NB4 (cell line): Measurements from ENCODE around the gene SREBF1.

Source experiments
- DNase-seq: peaks from one replicate; pipeline ENCODE4 v3.0.0; 2010; ENCODE audit warnings: low read depth
- H3K4me3 ChIP-seq: one replicate; pipeline ENCODE4 v1.5.1; 2011; ENCODE audit warnings: mild to moderate bottlenecking, low read depth, low read length, moderate library complexity
- MYC ChIP-seq: IDR thresholded peaks from 2 replicates; pipeline ENCODE4 v1.6.1; 2011; ENCODE audit warnings: low read depth, low read length
- POLR2A ChIP-seq: IDR thresholded peaks from 2 replicates; pipeline ENCODE4 v1.6.1; 2011; ENCODE audit warnings: mild to moderate bottlenecking; ENCODE audit not compliant: insufficient read length; ENCODE audit errors: extremely low read depth
- TF ChIP-seq, protein P1 (sequence below): IDR thresholded peaks from one replicate; pipeline ENCODE4 v1.5.1; 2012; ENCODE audit warnings: low read depth, low read length
- TF ChIP-seq, protein P2 (sequence below): IDR thresholded peaks from 2 replicates; pipeline ENCODE4 v1.6.1; 2011; ENCODE audit warnings: low read depth, low read length

The SREBF1 gene

DNA sequence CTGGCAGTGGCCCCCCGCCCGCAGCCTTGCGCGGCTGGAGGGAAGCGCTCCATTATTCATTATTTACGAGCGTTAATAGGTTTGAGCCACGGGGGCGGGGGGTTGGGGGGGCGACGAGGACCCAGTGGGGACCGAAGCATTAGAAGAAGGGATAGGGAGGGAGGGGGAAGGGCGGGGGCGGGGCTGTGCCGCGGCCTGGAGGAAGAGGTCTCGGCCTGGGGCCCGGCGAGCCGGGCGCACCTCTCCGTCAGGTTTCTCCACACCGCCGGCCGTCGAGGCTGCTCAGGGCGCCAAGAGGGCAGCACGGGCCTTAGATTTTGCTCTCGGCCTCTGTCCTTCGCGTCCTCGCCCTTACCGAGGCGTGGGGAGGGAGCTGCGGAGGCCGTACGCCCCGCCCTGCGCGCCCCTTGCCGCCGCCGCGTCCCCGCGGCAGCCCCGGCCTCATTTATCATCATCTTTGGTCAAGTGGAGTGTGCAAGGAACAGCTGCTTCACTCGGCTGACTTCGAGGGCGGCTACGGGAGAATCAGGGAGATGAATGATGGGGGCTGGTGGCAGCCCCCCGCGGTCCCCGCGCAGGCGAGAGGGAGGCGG is 54.2 kb downstream of the SREBF1 start:
- H3K4me3 ChIP-seq: peak overlapping the region; percentile 21
- TF ChIP-seq, protein P1, sequence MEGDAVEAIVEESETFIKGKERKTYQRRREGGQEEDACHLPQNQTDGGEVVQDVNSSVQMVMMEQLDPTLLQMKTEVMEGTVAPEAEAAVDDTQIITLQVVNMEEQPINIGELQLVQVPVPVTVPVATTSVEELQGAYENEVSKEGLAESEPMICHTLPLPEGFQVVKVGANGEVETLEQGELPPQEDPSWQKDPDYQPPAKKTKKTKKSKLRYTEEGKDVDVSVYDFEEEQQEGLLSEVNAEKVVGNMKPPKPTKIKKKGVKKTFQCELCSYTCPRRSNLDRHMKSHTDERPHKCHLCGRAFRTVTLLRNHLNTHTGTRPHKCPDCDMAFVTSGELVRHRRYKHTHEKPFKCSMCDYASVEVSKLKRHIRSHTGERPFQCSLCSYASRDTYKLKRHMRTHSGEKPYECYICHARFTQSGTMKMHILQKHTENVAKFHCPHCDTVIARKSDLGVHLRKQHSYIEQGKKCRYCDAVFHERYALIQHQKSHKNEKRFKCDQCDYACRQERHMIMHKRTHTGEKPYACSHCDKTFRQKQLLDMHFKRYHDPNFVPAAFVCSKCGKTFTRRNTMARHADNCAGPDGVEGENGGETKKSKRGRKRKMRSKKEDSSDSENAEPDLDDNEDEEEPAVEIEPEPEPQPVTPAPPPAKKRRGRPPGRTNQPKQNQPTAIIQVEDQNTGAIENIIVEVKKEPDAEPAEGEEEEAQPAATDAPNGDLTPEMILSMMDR: no peak
- TF ChIP-seq MYC (no peak), POLR2A (no peak)
- TF ChIP-seq, protein P2, sequence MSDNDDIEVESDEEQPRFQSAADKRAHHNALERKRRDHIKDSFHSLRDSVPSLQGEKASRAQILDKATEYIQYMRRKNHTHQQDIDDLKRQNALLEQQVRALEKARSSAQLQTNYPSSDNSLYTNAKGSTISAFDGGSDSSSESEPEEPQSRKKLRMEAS: no peak
- DNase-seq: peak; percentile 38

DNA sequence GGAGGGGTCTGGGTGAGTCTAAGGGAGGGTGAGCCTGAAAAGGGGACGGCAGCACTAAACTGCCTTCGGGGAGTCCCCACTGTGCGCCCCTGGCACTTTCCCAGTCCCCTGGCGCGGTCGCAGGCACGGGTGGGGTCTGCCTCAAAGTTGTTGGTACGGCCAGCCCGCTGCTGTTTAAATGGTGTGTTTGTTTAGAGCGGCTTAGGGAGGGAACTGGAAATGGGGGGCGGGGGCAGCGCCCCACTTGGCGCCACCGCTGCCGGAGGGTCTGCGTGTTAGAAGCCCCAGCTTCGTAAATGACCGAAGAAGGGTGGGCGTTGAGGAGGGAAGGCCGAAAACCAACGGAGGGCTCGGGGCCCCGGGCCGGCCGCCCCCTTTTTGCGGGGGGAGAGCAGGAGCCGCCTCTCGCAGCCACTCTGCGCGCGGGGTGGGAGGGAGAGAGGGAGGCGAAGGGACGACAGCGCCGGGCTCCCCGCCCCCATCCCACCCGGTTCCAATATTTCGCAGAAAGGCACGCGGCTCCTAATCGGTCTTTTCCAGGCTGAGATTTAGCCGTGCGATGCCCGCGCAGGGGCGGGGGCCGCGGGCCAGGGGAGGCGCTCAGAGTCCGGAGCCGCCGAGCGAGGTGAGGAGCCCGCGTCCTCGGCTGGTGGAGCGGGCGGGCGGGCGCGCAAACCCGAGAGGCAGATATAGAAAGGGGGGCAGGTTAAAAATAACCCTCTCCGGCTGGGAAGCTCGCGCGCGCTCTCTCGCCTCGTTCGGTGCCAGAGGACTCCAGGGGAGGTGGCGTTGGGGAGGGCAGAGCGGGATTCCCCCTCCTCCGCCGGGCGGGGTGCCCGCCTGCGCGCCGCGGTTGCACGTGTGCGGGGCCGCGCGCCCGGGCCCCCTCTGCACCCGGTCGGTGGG is 54.9 kb downstream of the SREBF1 start:
- TF ChIP-seq, protein P1: no peak
- TF ChIP-seq MYC (no peak), POLR2A (no peak)
- TF ChIP-seq, protein P2: no peak
- no peak overlapping the region for H3K4me3 ChIP-seq
- DNase-seq: peak; percentile 33

DNA sequence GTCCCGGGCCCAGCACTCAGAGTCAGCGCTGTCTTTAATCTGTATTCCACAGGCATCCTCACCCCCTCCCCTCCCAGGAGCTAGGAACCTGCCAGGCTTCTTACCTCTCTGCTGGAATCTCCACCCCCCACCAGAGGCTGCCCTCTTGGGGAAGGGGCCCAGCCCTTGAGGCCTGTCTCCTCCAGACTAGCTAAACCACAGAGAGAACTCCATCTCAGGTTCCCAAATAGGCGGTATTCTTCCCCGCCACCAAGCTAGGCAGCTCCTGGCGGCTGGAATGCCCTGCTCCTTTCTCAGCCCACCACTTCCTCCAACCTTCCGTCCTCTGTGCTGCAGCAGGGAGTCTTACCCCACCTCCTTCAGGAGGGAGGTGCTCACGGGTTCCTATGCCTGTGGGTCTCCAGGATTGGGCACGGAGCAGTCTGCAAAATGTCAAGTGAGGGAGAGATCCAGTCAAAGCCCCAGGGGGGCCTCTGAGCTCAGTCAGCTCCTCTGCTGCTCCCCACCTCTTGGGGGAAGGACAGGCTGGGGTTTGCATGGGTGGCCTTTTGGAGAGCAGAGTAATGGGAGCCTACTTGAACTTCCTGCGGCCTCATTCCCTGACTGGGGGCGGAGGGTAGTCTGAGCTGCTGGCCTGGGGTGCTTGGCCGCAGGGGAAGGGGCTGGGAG is 55.7 kb downstream of the SREBF1 start:
- peak; percentile 33 for DNase-seq
- no peak overlapping the region for H3K4me3 ChIP-seq
- TF ChIP-seq, protein P2: no peak
- TF ChIP-seq MYC: no peak
- TF ChIP-seq, protein P1: no peak
- TF ChIP-seq POLR2A: no peak

DNA sequence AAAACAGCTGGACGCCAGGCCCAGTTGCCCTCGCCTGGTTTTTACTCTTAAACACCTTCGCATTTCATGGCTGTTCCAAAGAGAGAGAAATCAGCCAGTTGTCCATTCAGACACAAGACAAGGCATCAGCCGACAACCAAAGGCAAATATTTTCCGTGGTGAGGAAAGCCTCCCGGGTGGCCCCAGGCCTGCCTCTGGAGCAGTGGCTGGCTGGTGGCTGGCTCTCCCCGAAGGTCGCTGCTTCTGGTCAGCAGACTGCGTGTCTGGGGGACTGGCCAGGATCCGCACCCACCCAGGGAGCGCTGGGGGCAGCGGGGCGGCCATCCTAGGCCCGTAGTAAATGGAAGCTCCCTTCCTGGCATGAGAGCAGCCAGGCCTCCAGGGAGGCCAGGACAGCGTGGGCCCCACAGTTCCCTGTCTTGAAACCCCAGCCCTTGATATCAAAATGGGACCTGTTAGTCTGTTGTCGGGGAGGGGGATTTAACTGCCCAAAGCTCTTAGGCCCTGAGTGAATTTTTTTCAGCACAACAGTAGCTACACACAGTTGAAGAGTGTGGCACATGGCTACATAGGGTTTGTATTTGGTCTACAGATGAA is 57.7 kb downstream of the SREBF1 start:
- H3K4me3 ChIP-seq: no peak overlapping the region
- DNase-seq: no peak
- no peak for TF ChIP-seq POLR2A
- TF ChIP-seq MYC: no peak
- TF ChIP-seq, protein P1: no peak
- TF ChIP-seq, protein P2: no peak

DNA sequence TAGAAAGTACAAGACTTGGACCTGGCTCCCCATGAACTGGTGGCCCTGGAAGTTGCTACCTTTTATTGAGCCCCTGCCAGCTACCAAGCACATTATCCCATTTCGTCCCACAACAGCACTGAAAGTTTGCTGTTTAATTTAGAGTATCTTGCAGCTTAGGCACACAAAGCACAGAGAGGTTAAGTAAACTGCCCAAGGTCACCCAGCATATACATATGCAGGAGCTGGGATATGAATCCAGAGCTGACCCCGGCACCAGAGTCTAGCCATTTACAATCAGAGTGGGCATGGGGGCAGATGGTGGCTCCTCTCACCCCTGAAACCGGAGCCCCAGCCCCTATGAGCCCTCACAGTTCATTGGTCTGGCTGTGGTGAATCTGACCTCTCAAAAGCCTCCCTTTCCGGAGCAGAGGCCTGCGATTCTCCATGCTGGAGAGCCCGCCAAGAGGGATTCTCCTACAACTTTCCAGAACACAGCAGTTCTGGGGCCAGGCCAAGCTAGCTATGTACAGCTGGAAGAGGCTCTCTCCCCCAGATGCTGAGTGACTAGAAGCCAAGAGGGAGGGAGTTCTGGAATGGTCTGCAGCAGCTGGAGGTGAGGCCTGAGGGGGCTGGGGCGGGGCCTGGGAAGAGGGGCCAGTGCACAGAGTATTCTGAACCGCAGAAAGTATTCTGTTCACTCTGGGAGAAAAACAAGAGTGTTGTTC is 58.3 kb downstream of the SREBF1 start:
- H3K4me3 ChIP-seq: no peak overlapping the region
- TF ChIP-seq, protein P2: no peak
- TF ChIP-seq, protein P1: no peak
- TF ChIP-seq POLR2A (no peak), MYC (no peak)
- no peak for DNase-seq
